OCI-M2 (cell line): ENCODE results near the gene B3GALT2.
"Not testable (repeated sequence)": the region's sequence is repeated elsewhere in the genome, so short reads cannot be mapped to it uniquely, and the experiment has no call there.

Experiments
- DNase-seq: peaks from one replicate; lab custom pipeline; 2025; ENCODE audit not compliant: unreplicated experiment; lab: John Stamatoyannopoulos, UW

B3GALT2 gene

DNA sequence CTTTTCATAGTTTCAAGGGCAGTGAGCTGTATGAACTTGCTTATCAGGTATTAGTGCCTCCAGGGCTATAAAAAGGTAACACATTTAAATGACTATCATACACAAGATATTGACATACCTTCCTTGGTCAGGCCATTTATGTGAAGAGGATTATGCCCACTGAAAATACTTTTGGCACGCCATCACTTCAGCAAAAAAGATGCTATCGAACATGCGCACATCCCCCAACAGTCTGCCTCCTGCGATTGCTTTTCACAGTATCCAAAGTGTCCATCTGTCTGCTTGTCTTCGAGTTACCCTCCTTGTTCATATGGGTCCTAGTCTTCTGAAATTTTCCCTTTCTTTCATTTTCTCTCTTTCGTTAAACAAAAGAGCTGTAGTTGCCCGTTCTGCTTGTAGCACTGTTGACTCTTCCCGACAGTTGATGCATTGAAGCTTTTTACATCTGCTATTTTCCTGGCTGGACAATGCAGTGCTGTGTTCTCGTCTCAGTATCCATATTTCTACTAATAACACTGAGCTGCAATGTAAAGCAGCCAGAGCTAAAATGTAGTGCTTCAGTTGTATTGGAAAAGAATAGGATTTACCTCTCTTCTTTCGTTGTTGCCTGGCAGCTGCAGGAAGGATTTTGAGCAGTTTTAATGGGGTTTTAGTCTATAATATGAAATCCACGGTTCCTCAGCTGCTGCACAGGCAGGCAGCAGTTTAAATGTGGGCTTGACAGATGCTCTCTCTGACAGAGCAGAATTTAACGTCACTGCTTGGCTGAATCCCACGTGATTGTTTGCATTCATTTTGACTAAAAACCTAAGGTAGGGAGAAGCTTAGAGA lies at the start of gene B3GALT2:
Gene B3GALT2, minus strand, starts transcription at position 713 of the 831 bp plus-strand sequence. CDS start 5,051 bp downstream, outside the sequence.
- no peak for DNase-seq

DNA sequence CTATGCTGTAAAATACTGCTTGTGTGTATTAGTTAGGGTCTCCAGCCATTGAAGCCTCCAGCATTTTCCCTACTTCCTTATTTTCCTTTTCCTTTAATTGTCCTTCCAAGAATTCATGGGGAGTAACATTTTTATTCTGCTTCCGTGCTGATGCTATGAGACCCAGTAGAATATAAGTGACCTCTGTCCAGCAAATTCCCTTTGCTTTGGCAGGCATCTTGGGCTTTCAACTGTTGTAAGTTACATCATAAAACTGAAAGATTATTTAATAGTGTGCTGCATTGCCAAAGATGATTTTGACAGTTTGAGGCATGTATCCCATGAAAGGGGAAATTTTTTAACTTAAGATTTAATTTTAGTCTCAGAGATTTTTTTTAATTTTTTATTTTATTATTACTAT lies 48.1 kb upstream of the B3GALT2 start:
- DNase-seq: no peak

- DNase-seq: not testable (repeated sequence)
These were observed 44.7 kb upstream of the B3GALT2 start for GRCh38 chr1:193231146-193231545.

GRCh38 chr1:193229136-193229535 lies 42.7 kb upstream of the B3GALT2 start:
- DNase-seq: no peak

- DNase-seq: no peak
These were observed 35.7 kb upstream of the B3GALT2 start for GRCh38 chr1:193222056-193222615.

GRCh38 chr1:193221651-193222050 lies 35.2 kb upstream of the B3GALT2 start:
- DNase-seq: no peak

- no peak for DNase-seq
These were observed 33.0 kb upstream of the B3GALT2 start for GRCh38 chr1:193219391-193219790.

DNA sequence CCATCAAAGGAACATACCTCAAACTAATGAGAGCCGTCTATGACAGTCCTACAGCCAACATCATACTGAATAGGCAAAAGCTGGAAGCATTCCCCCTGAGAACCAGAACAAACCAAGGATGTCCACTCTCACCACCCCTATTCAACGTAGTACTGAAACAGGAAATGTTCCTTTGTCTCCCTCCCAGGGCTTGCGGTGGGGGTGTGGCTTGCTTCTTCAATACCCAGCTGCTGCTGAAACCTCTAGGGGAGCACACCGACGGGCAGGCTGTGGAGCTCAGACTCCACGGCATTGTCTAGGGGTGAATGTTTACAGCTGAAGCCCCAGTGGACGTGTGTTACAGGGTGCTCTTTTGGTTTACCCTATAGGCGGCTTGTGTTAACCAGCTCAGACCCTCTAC lies 30.5 kb upstream of the B3GALT2 start:
- no peak for DNase-seq

- DNase-seq: no peak
These were observed 27.6 kb upstream of the B3GALT2 start for GRCh38 chr1:193213998-193214397.

DNA sequence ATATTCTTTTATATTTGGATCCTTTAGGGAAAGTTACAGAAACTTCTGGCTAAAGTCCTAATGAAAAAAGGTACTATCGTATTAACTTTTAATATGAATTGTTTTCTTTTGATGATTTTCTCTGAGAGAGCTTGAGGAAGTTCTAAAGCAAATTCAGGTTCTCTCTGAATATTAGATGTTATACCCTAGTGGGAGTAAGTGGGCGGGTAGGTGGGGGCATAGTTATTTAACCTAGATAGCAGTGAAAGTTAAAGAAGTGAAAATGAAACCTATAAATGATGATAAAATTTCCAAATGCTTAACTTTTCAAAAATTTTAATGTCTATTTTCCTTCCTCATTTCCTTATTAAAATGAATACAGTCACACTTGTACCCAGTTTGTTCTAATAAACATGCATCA lies 26.2 kb upstream of the B3GALT2 start:
- no peak for DNase-seq

GRCh38 chr1:193211539-193211938 lies 25.1 kb upstream of the B3GALT2 start:
- DNase-seq: no peak

DNA sequence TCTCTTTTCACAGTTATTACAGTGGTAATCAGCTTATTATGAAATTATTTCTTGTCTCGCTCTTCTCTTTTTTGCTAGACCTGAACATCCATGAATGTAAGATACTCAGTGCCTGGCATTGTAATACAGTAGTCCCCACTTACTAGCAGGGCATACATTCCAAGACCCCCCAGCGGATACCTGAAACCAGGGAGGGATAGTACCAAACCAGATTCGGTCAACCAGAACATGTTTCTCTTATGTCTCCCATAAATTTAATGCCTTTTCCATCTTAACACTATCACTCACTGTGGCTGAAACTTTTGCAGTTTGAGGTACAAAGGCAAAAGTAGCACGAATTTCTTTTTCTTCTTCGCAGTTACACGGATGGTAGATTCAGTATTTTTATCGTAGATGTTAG lies 24.6 kb upstream of the B3GALT2 start:
- no peak for DNase-seq

DNA sequence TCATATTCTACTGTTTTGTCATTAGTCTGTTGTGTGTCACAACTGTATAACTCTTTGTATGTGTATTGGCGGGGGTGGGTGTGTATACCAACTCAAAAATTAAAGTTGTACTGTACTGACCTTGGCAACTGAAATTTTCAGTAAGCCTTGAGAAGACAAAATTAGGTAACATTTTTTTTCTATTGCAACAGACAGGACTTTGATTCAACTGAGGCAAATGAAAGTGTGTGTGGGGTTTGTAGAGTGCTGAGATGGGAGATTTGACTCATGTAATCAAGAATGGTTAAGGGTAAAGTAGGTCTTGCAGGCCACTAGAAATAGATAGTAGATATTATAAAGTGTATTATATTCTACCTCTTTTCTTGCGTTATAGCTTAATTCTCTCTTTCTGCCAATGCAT lies 14.6 kb upstream of the B3GALT2 start:
- no peak for DNase-seq

- no peak for DNase-seq
These were observed 13.5 kb upstream of the B3GALT2 start for GRCh38 chr1:193199940-193200339.

DNA sequence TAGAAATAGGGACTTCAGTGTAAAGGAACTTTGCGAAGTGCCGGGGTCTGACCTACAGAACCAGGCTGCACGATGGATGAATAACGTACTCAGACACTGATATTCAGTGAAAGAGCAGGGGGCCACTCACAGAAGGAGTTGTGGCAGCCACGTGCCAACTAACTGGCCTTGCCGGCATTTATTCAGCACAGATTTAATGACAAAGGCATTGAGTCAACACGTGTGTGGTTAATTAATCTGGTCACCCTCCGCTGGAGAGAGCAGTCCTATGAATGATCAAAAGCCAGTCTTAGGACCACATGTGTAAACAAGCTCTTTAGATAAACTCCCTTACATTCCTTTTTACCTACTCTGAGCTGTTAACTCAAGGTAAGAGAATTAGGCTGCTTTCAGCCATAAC lies 6.2 kb upstream of the B3GALT2 start:
- no peak for DNase-seq

- no peak for DNase-seq
These were observed 3.8 kb upstream of the B3GALT2 start for GRCh38 chr1:193190096-193190744.

- no peak for DNase-seq
These were observed 3.2 kb upstream of the B3GALT2 start for GRCh38 chr1:193189442-193190095.

DNA sequence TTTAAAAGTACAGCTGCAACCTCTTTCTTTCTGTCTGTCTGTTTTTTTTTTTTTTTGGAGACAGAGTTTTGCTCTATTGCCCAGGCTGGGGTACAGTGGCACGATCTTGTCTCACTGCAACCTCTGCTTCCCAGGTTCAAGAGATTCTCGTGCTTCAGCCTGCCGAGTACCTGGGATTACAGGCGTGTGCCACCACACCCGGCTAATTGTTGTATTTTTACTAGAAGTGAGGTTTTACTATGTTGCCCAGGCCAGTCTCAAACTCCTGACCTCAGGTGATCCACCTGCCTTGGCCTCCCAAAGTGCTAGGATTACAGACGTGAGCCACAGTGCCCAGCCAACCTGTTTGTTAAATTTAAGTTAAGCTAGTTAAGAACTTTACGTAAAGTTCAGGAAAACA lies 2.5 kb upstream of the B3GALT2 start:
- DNase-seq: not testable (repeated sequence)

GRCh38 chr1:193187114-193187513 lies 701 bp upstream of the B3GALT2 start:
- no peak for DNase-seq

GRCh38 chr1:193185211-193185610 lies 1.2 kb downstream of the B3GALT2 start:
- DNase-seq: no peak

DNA sequence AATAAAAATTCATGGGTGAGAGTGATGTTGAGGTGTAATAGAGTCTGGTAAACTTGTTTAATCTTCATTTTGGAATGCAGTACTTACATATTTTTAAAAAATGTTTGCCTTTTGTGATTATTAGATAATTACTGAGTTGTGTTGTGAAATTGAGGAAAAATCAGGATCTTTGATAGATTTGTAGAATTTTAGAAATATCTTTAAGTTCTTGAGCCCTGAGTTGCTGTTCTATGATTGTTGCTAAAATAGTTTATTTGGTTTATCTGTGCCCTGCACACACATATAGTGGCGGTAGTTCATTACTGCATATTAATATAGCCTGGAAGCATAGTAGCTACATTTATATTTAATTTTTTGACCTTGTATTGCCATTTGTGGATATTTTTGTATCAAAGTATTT lies 1.6 kb downstream of the B3GALT2 start:
- DNase-seq: no peak
